Left lung (tissue), 10 donors: Measurements from ENCODE around the gene TMEM117. TPM values are rescaled to one million over a fixed set of nuclear protein-coding genes. Genes with fewer than 3 reads are reported as not detected.

Source experiments
- ATAC-seq: fragments of 200-7000 bp; cut with Tn5 transposase; one replicate; pipeline ENCODE4 v1.9.1; 2020; ENCODE audit warnings: moderate library complexity
- DNase-seq, 4 donors: peaks; one replicate each; pipeline ENCODE4 v3.0.0-alpha.2; 2013 to 2020
- H3K27ac ChIP-seq, 2 donors: fragments of 200-600 bp; sonication (generic) in 1 of 2; one replicate each; pipeline versions ENCODE4 v1.5.0 to v1.8.0; 2020 to 2021
- H3K27me3 ChIP-seq, 2 donors: fragments of 200-600 bp; sonication (generic) in 1 of 2; one replicate each; pipeline versions ENCODE4 v1.5.0 to v1.8.0; 2020 to 2021
- H3K36me3 ChIP-seq, 2 donors: fragments of 200-600 bp; sonication (generic) in 1 of 2; one replicate each; pipeline versions ENCODE4 v1.5.0 to v1.8.0; 2020 to 2021
- H3K4me1 ChIP-seq, 2 donors: fragments of 200-600 bp; one replicate each; pipeline ENCODE4 v1.8.0; 2021
- H3K4me3 ChIP-seq, 2 donors: fragments of 200-600 bp; sonication (generic) in 1 of 2; one replicate each; pipeline versions ENCODE4 v1.5.0 to v1.8.0; 2020 to 2021; ENCODE audit warnings: mild to moderate bottlenecking in 1 of 2
- H3K9me3 ChIP-seq, 2 donors: fragments of 200-600 bp; sonication (generic) in 1 of 2; one replicate each; pipeline versions ENCODE4 v1.5.0 to v1.8.0; 2020 to 2021
- intact Hi-C, 2 donors: fragments of 100-400 bp; cut with DNase I; formaldehyde crosslinking; loops; one replicate each; pipeline versions ENCODE4 v1.11.2 to v1.14.2; 2022
- polyA plus RNA-seq, 6 donors: library from polyadenylated mRNA; unstranded; fragments of 120-200 nt; gene quantifications; one replicate each; pipeline ENCODE4 v1.2.1, GENCODE V29; 2013; ENCODE audit not compliant: insufficient read length in 6 of 6
- total RNA-seq, 2 donors: library from RNA; stranded (reverse); fragmentation: NEBNext Ultra II Directional; extraction: Animal tissue kit (Norgen Biotek cat#: 25700); gene quantifications; one replicate each; pipeline ENCODE4 v1.2.1, GENCODE V29; 2021
- TF ChIP-seq, protein P1 (sequence below), 2 donors: fragments of 200-600 bp; sonication (generic) in 1 of 2; IDR thresholded peaks; one replicate each; pipeline versions ENCODE4 v1.5.0 to v1.8.0; 2021; ENCODE audit warnings: antibody characterized with exemption in 2 of 2
- donor health status: DM: no; HTN: yes; CAD: no.
- donor health status: DM: no; HTN: no; CAD: no.

The TMEM117 gene
- total and polyA plus RNA-seq, 8 donors: 3.9 to 7.9 (median 6.7) TPM

DNA sequence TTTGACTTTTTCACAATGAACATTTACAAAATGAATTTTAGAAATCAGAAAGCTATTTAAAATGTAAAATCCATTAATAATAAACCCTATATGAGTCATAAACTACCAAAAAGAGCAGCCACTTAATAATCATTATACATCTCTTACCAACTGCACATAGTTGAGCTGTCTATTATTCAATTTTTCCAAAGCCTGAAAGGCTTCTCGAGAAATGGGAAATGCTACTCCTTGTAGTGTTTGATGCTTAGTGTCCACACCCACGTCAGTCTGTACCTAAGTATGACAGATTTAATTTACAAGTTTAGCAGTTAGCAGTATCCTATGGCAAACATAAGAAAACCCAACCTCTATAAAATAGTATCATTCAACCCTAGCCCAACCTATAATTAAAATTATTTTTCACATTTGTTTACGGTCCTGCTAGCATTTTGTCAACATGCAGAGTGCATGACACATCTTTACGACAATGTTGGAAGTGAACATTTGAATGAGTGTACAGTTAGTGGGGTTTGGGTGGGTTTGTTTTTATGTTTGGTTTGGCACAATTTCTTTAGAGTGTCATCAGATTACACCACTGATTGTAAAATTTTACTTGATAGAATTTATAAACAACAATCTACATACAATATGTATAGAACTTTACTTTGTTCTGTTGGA, 38.2 kb upstream of the TMEM117 start:
- Histone ChIP-seq H3K27me3 (no peaks in the 10 kb centered on the region), H3K9me3 (no peaks in the 10 kb centered on the region), H3K4me3 (no peak overlapping the region), H3K27ac (no peak overlapping the region), H3K36me3 (peaks cover 0 to 85% of the 10 kb centered on the region in 2 donors), H3K4me1 (peaks cover 0 to 7% of the 10 kb centered on the region in 2 donors)
- no peak for DNase-seq
- no peak for ATAC-seq
- TF ChIP-seq, protein P1, sequence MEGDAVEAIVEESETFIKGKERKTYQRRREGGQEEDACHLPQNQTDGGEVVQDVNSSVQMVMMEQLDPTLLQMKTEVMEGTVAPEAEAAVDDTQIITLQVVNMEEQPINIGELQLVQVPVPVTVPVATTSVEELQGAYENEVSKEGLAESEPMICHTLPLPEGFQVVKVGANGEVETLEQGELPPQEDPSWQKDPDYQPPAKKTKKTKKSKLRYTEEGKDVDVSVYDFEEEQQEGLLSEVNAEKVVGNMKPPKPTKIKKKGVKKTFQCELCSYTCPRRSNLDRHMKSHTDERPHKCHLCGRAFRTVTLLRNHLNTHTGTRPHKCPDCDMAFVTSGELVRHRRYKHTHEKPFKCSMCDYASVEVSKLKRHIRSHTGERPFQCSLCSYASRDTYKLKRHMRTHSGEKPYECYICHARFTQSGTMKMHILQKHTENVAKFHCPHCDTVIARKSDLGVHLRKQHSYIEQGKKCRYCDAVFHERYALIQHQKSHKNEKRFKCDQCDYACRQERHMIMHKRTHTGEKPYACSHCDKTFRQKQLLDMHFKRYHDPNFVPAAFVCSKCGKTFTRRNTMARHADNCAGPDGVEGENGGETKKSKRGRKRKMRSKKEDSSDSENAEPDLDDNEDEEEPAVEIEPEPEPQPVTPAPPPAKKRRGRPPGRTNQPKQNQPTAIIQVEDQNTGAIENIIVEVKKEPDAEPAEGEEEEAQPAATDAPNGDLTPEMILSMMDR (IDR thresholded peaks at IDR 0.05): no peak
- intact Hi-C loops: no loop called here

DNA sequence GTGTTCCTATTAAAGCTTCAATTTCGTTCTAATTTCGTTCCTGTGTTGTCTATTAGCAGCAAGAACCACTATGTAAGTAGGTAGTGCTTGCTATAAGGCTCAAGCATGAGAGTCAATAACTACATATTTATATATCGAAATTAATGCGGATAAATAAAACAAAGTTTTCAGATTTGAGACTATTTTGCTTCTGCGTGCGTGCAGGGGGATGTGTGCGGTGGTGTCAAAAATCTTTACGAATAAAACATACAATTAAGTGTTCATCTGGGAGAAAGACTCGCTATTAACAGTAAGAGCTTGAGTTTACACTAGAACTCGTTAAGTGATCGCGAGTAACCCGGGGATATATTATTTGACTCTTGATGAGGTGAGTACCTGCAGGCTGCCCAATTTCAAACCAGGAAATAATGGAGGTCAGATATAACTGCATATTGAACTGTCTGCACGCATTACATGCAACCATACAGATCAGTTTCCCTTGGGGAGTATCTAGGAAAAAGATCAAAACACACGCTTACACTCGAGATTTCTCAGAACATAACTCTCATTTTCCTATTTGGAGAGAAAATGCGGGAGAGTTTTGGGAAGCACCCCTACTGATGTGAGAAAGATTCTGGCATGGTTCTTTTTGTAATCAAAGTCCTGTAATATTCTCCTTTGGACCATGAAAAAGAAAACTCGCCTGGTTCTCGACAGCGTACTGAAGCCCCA, 30.6 kb upstream of the TMEM117 start:
- Histone ChIP-seq H3K4me1 (peaks cover 0 to 47% of the 10 kb centered on the region in 2 donors), H3K36me3 (peaks cover 0 to 29% of the 10 kb centered on the region in 2 donors), H3K27me3 (no peaks in the 10 kb centered on the region), H3K4me3 (peak overlapping the region; percentile 74 to 78), H3K27ac (peak overlapping the region; percentile 96 to 98), H3K9me3 (no peaks in the 10 kb centered on the region)
- DNase-seq (peak in 2 of 4 donors; percentile 15 to 19), ATAC-seq (peak; percentile 35)
- intact Hi-C loops: no loop called here
- TF ChIP-seq, protein P1 (IDR thresholded peaks at IDR 0.05): no peak

DNA sequence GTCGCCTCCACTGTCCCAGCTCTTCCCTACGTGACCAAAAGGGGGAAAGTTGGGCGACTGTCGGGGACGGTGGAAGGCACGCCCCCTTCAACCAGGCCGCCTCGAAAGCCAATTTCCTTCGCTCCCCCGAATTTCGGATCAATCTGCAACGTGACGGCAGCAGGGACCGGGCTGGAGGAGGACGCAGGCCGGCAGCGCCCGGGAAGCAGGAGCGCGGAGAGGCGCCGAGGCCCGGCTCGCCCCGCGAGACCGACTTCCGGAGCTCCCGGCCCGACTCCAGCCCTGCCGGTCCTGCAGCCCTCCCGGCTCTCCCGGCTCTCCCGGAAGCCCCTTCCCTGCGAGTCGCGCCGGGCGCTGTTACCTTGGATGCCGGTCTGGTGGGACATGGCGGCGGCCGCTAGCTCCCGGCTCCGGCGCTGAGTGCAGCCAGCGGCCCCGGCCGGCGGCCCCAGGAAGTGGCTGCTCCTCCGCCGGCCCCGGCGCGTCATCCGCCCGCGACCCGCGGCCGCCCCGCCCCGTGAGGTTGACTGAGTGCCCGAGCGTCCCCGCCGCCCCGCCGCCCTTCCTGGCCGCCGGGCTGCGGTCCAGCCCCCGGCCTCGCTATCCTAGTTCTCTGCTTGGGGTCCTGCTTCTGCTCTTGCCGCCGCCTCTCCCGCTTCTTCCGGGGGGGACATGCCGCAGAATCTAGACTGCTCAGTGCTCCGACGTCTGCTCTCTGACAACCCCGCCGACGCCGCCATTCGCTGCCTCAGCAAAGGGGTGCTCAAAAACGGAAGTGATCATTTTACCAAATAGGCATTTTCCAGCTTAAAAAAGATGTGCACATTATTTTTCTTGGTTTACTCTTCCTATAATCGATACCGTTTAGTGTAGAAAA, 29.8 kb upstream of the TMEM117 start, which contains the start of gene TWF1:
TSS of gene TWF1 (minus strand) at position 458 of the 877 bp plus-strand sequence. CDS start at position 386, 72 bp downstream.
- peak; percentile 87 to 98 (median 92) for DNase-seq
- Histone ChIP-seq H3K27ac (peak within 1 kb of the TSS; percentile 96 to 98), H3K27me3 (peaks cover 0 to 4% of the 10 kb centered on the region in 2 donors), H3K4me1 (peaks cover 0 to 47% of the 10 kb centered on the region in 2 donors), H3K4me3 (peak within 1 kb of the TSS; percentile 74 to 78), H3K36me3 (peaks cover 0 to 21% of the 10 kb centered on the region in 2 donors), H3K9me3 (no peaks in the 10 kb centered on the region)
- intact Hi-C loops: no loop called here
- peak; percentile 99 for ATAC-seq
- TF ChIP-seq, protein P1 (IDR thresholded peaks at IDR 0.05): peak; percentile 14 to 19

DNA sequence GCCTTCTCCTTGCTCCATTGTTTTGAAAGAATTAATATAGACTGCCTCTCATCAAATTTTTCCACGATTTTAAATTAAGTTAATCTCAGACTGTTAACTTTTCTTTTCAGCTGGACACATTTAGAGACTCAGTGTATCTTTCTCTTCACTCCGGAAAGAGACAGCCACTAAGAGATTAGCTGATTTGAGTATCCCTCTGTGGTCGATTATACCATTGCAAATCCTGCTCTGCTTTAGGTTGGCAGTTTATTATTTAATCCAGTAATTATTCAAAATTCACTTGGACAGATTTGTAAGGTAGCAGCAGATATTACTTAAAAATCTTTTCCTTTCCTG, 29.2 kb upstream of the TMEM117 start:
- ATAC-seq (no peak), DNase-seq (no peak)
- Histone ChIP-seq H3K36me3 (peaks cover 0 to 15% of the 10 kb centered on the region in 2 donors), H3K27ac (peak overlapping the region; percentile 96 to 98), H3K4me3 (peak overlapping the region; percentile 74 to 78), H3K9me3 (no peaks in the 10 kb centered on the region), H3K27me3 (peaks cover 0 to 9% of the 10 kb centered on the region in 2 donors), H3K4me1 (peaks cover 0 to 47% of the 10 kb centered on the region in 2 donors)
- intact Hi-C loops: no loop called here
- TF ChIP-seq, protein P1 (IDR thresholded peaks at IDR 0.05): no peak
